SK-N-MC (cell line): ENCODE data around the gene MEP1A.
"Not testable (repeated sequence)": the region's sequence is repeated elsewhere in the genome, so short reads cannot be mapped to it uniquely, and the experiment has no call there.

Experiments used
- EZH2 ChIP-seq: fragments of 200-600 bp; sonication (generic); IDR thresholded peaks from one replicate; pipeline ENCODE4 v1.6.1; 2017; ENCODE audit warnings: antibody characterized with exemption
- FOXP2 ChIP-seq: optimal IDR thresholded peaks from 2 replicates; pipeline ENCODE3; 2011; ENCODE audit warnings: mild to moderate bottlenecking, moderate library complexity; ENCODE audit not compliant: insufficient read depth; ENCODE audit errors: extremely low read length, control extremely low read depth
- POLR2AphosphoS5 ChIP-seq: IDR thresholded peaks from 2 replicates; pipeline ENCODE4 v1.6.1; 2012; ENCODE audit warnings: mild to moderate bottlenecking, low read depth, low read length, borderline replicate concordance

GRCh38 chr6:46834257-46834916 is 41.2 kb downstream of the MEP1A start:
- not testable (repeated sequence) for TF ChIP-seq FOXP2, POLR2AphosphoS5, EZH2
